ENCODE measurements around the gene TTLL11.

Gene TTLL11

GRCh38 chr9:122109035-122109813 lies 16.1 kb upstream of the TTLL11 start:
- DNase-seq, result no peak

GRCh38 chr9:122107291-122107805 lies 14.2 kb upstream of the TTLL11 start:
- DNase-seq, result no peak

GRCh38 chr9:122106576-122106975 lies 13.5 kb upstream of the TTLL11 start:
- no peak for DNase-seq

DNA sequence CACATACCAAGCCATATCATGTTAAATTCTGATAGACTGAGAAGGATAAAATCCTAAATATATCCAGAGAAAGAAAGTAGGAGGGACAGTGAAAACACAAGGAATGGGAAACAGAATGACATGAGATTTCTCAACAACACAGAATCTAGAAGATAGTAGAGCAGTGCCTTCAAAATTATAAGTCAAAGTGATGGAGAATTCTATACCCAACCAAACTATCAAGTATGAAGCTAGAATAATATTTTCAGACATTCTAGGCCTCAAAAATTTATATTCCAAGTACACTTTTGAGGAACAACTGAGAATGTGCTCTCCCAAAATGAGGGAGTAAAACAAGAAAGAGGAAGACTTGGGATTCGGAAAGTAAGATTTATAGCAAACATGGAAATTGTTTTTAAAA lies 10.9 kb upstream of the TTLL11 start:
- no peak for DNase-seq

- DNase-seq, result no peak
Measured at GRCh38 chr9:122102156-122102555, 9.0 kb upstream of the TTLL11 start.

GRCh38 chr9:122100756-122101155 lies 7.6 kb upstream of the TTLL11 start:
- DNase-seq, result no peak

DNA sequence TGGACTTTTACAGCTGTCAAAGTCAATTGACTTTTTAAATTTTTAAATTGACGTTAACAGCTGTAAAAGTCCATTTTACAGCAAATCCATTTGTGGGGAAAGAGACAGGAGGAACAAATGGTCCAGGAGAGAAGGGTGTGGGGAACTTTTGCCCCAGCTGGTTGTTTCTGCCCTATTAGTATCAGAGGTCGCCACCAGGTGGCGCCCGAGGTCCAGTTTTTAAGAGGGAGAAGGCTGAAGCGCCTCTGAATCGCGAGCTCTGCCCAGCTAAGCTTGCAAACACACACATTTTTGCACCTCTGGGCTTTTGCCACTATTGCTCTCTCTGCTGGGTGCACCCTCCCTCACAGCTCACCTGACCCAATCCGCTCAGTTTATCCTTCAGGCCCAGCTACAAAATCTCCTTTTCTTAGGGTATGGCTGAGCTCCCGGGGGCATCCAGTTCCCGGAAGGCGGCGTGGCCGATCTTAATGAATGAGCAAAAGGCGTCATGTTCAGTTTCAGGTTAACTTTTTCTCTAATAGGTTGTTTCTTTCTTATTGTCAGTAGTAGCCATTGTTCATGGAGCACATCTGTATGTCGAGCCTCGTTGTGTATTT lies 6.3 kb upstream of the TTLL11 start:
- DNase-seq, result peak; percentile 65

GRCh38 chr9:122097679-122098315 lies 4.7 kb upstream of the TTLL11 start:
- DNase-seq, result no peak

- no peak for DNase-seq
Measured at GRCh38 chr9:122096620-122097415, 3.7 kb upstream of the TTLL11 start.

GRCh38 chr9:122095010-122095767 lies 2.1 kb upstream of the TTLL11 start:
- DNase-seq, result peak; percentile 35

- no peak for DNase-seq
Measured at GRCh38 chr9:122091682-122092592, 1.2 kb downstream of the TTLL11 start.

DNA sequence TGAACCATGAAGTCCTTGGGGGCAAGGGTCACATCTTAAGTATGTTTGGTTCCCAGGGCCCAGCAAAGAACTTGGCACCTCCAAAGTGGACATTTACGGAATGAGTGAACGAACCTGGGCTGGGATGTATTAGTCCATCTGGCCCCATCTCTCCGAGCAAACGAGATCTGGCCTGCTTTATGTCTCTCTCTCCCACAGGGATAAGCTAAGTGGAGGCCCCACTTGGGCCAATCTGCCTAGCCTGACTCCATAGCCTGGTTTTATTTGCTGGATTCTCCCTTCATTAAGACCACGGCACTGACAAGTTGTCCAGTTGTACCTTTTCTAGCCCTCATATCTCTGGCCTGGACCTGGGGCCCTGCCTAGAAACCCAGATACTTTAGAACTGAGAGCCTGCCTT lies 2.1 kb downstream of the TTLL11 start:
- DNase-seq, result no peak

DNA sequence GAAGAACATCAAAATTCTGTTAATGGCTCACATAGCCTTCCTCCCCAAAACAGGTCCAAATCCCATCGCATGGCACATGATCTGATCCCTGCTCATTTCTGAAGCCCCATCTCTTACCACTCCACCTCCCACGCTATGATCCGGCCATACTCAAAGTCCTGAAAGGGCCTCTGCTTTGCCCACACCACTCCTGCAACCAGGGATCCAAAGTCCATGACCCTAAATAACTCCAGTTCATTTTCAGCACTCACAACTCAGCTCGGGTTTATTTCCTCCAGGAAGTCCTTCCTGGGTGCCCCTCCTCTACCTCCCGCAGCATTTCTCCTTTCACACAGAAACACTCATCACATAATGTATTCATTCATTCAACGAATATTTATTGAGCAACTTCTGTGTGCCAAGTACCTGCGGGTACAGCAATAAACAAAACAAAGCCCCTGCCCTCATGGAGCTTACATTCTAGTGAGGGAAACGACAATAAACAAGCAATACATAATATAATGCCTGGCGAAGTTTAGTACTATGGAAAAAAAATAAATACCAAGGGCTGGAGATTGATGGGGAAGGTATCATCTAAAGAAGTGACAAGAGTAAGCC lies 2.7 kb downstream of the TTLL11 start:
- no peak for DNase-seq

DNA sequence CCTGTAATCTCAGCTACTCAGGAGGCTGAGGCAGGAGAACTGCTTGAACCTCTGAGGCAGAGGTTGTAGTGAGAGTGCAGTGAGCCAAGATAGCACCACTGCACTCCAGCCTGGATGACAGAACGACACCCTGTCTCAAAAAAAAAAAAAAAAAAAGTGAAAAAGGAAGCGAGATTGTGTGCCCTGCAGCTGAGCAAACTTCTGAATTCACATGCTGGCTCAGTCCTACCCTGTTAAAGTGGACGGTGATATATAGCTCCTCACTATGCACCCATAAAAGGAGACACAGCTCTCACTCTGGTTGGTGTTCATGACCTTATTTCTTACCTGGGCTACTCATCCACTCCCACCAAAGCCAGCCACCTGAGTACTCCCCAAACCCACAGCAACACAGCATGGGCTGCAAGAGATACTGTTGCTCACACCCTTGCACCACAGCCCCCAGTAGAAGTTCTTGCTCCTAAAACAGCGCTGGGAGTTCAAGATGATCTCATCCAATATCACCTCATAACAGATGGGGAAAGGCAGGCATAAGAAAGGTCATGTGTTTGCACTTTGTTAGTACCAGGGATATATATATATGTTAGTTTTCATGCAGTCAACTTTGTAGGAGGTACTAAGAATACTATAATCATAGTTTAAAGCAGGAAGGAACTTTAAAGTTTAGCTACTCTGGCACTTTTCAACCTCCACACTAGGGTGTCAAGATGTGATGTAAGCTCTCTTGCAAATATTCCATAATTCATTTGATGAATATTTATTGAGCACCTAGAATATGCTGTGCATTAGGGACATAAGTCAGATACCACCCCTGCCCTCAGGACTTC lies 4.0 kb downstream of the TTLL11 start:
- no peak for DNase-seq

DNA sequence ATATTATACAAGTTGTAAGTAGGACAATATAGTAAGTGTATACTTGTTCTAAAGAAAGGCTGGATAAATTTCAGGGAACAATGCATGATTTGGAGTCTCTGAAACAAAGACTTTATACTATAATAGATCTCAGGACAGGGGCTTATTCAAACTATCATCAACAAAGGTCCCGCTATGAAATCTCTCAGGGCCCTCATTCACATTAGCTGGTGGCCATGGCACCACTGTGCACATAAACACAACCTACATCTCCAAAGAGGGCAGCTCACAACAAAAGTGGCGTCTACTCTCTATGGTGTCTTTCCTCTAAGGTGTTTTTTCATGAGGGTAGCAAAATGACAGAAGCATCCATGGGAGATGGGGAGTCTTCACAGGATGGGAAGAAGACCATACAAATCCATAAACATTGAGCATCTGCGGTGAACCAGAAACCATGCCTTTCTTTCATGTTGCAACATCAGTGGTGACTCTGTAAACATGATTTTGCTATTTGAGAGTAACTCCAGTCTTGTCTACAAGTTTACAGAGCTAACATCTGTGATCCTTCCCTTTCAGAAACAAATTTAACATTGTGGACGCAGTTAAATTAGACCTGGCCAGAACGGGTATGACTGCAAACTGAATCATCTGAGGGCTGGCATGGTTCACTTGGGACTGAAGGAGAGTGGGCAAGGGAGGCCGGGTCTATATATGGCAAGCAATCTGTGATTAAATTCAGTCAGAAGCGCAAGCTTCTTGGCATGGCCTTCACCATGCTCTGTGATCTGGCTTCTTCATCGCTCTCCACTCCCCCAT lies 5.5 kb downstream of the TTLL11 start:
- no peak for DNase-seq

DNA sequence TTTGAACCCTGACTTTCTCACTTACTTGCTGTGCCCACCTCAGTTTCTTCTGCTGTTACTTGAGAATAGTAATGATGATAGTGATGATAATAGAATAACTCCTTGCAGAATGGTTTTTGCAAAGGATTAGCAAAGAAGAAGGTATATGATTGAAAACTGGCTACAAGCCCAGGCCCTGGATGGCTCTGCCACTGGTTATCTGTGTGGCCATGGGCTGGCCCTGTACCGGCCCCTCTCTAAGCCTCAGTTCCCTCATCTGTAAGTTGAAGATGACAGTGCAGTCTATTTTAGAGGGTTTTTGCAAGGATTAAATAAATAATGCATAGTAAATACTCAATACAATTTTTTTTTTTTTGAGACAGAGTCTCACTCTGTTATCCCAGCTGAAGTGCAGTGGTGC lies 6.2 kb downstream of the TTLL11 start:
- no peak for DNase-seq

- DNase-seq, result no peak
Measured at GRCh38 chr9:122085260-122085659, 7.8 kb downstream of the TTLL11 start.

GRCh38 chr9:122084026-122084675 lies 9.0 kb downstream of the TTLL11 start:
- DNase-seq, result no peak
